Measurements from ENCODE around the gene FAM24A. TPM values are rescaled to one million over a fixed set of nuclear protein-coding genes. Genes with fewer than 3 reads are reported as not detected.

The FAM24A gene
- total RNA-seq, 2 experiments from 2014 or later = not detected

DNA sequence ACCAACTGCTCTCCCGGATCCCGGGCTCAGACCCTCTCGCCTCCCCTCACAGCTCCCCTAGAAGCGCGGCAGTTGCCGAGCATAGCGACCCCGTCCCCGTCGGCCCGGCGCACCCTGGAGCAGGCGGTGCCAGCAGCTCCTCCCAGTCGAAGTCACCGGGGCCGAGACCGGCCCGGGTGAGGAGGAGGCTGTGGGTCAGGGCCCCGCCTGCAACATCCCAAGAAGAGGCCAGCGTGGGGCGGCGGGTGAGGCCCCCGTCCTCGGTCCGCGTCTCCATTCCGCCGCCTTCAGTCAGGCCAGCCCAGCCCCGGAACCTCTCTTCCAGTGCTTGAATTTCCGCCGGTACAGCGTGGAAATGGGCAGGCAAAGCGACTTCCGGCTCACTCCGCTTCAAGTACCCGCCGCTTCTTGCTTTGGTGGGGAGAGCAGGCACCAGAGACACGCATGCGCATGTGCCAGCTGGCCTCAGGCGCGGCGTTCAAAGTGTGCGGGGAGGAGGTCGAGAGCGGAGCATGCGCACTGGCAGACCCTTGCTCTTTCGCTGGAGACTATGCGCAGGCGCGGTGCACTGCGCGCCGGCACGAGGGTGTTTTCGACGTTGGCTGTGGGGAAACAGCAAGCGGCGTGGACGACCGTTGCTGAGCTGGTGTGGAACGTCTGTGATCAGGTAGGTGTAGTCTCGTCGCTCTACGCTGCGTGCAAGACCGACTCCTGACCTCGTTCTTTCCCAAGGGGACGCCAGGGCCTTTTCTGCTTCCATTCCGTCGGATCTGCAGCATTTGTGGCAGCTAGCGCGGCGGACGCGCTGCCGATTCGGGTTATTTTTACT is 43.7 kb downstream of the FAM24A start, which contains the start of gene C10orf88:
Gene C10orf88, minus strand, starts transcription at position 326 of the 829 bp plus-strand sequence. Its CDS starts 49 bp downstream, at position 277.
- POLR2A ChIA-PET = interaction anchor here (0.6 to 5.0 kb wide), 9 partner anchors 17 to 200 kb away, joined by 3 to 37 read pairs (median 4); partner anchors contain the start of genes ACADSB, BUB3, FAM24B and IKZF5
- no peaks in the 10 kb centered on the region for H3K9me3 Mint-ChIP-seq
- peaks cover 40% of the 10 kb centered on the region for H3K4me1 Mint-ChIP-seq
- H3K4me3 Mint-ChIP-seq = peak within 1 kb of the TSS; percentile 86
- peaks cover 17% of the 10 kb centered on the region for H3K27me3 Mint-ChIP-seq
- CTCF ChIA-PET = interaction anchor here (1.1 to 5.2 kb wide), 2 partner anchors 13 to 26 kb away, joined by 3 to 25 read pairs; partner anchors contain the start of gene PSTK
- H3K27ac Mint-ChIP-seq = peak within 1 kb of the TSS; percentile 82
- peak; percentile 98 for DNase-seq
- H3K36me3 Mint-ChIP-seq (ENCODE audit: low read depth) = peaks cover 31% of the 10 kb centered on the region

DNA sequence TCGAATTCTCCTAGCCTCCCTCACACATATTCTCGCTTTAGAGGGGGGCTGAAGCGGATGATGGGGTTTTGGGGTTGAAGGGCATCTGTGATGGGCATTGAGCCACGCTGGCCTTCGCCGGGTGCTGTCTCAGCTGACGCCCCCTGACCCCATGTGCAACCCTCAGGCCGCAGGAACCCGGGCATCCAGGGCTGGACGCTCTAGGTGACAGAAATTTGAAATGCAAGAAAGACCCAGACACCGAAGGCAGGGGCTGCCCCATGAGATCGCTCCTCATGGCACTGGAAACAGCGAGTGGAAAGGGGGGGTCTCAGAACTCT is 44.3 kb downstream of the FAM24A start:
- Mint-ChIP-seq H3K4me1 (peaks cover 38% of the 10 kb centered on the region), H3K27me3 (peaks cover 17% of the 10 kb centered on the region), H3K4me3 (peak overlapping the region; percentile 86), H3K27ac (no peak overlapping the region), H3K9me3 (no peaks in the 10 kb centered on the region), H3K36me3 (ENCODE audit: low read depth) (peaks cover 26% of the 10 kb centered on the region)
- no peak for DNase-seq
- CTCF ChIA-PET = interaction anchor here (1.7 to 5.2 kb wide), 2 partner anchors 25 to 28 kb away, joined by 4 to 25 read pairs; partner anchors contain the start of gene PSTK
- POLR2A ChIA-PET = interaction anchor here (0.6 to 5.0 kb wide), 5 partner anchors 26 to 200 kb away, joined by 3 to 37 read pairs (median 5); partner anchors contain the start of genes ACADSB, BUB3, FAM24B and IKZF5

DNA sequence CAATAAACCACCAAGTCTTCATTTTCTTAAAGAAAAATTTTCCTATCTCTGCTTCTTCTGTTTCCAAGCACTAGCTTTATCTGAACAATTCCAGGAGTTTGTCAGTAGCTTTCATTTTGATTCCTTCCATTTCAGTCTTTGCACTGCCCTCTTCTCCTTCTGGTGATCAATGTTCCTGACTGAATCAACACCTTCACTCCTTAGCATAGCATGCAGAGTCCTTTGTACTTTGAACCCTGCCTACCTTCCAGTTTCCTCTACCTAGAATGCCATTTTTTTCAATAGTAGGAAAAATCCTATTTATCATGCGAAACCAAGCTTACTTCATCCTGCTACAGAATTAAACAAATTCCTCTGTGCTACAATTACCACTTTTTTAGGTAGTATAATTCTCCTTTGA is 45.5 kb downstream of the FAM24A start:
- ChIA-PET POLR2A (interaction anchor here (3.6 to 5.0 kb wide), 2 partner anchors 25 to 53 kb away, joined by 25 to 37 read pairs; partner anchors contain the start of genes ACADSB, IKZF5 and PSTK), CTCF (interaction anchor here (1.7 to 5.2 kb wide), 2 partner anchors 24 to 27 kb away, joined by 4 to 25 read pairs; partner anchors contain the start of gene PSTK)
- Mint-ChIP-seq H3K4me1 (peaks cover 32% of the 10 kb centered on the region), H3K4me3 (no peak overlapping the region), H3K9me3 (no peaks in the 10 kb centered on the region), H3K27ac (no peak overlapping the region), H3K36me3 (ENCODE audit: low read depth) (peaks cover 17% of the 10 kb centered on the region), H3K27me3 (peaks cover 17% of the 10 kb centered on the region)
- DNase-seq = no peak

DNA sequence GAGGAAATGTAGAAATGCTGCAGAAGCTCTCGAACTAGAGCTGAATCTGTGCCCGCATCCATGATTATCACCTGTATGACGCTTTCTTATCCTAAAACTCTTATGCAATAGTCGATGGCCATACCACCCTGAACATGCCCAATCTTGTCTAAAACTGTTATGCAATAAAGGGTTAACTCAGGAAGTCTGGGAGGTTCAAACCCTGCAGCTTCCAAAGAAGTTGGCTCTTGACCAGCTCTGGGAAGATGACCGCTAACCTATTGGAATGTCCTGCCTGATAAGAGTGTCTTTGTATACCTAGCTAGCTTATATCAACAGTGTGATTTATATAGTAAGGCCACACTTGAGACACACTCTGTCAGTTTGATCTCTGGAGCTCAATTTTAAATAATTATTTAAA is 47.1 kb downstream of the FAM24A start:
- Mint-ChIP-seq H3K9me3 (no peaks in the 10 kb centered on the region), H3K36me3 (ENCODE audit: low read depth) (peaks cover 12% of the 10 kb centered on the region), H3K4me1 (peaks cover 24% of the 10 kb centered on the region), H3K4me3 (no peak overlapping the region), H3K27ac (no peak overlapping the region), H3K27me3 (peaks cover 20% of the 10 kb centered on the region)
- ChIA-PET CTCF (interaction anchor here (5.2 kb wide), 1 partner anchor 23 kb away, joined by 25 read pairs; the partner anchor contains the start of gene PSTK), POLR2A (interaction anchor here (5.0 kb wide), 1 partner anchor 23 kb away, joined by 37 read pairs; the partner anchor contains the start of gene PSTK)
- no peak for DNase-seq

DNA sequence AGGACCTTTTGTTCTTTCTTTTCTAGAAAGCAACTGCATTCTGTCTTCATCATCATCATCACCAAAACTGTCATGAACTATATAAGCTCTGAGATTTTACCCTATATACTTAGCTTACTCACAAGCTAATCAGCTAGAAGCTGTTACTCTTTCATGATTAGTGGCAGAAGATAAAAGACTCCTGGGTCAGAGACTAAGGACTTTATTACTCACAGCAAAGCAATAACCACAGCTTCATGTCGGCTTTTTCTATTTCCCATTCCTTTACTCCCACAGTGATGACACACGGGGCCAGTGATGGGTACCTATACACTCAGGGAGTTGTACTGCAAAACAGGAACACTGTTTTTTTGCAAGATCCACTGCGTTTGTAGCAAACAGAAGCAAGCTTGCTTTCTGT is 52.0 kb downstream of the FAM24A start:
- ChIA-PET POLR2A (no interaction called here), CTCF (interaction anchor here (0.8 kb wide), 1 partner anchor 17 kb away, joined by 3 read pairs; no protein-coding TSS in a partner anchor)
- Mint-ChIP-seq H3K36me3 (ENCODE audit: low read depth) (peaks cover 2% of the 10 kb centered on the region), H3K4me3 (no peak overlapping the region), H3K27ac (no peak overlapping the region), H3K27me3 (peaks cover 14% of the 10 kb centered on the region), H3K9me3 (peaks cover 17% of the 10 kb centered on the region), H3K4me1 (no peaks in the 10 kb centered on the region)
- DNase-seq = no peak

Other genes starting within 250 kb of the FAM24A start
- not detected for gene C10orf120, start 210.8 kb upstream of the FAM24A start, total RNA-seq
- 1 to 10 TPM; 1.8 to 2.1 TPM for gene CUZD1, start 64.8 kb upstream of the FAM24A start, total RNA-seq
- gene FAM24B, start 31.0 kb upstream of the FAM24A start, total RNA-seq = 10 to 100 TPM; 11.5 to 12.5 TPM
- gene C10orf88, start 43.6 kb downstream of the FAM24A start, total RNA-seq = 10 to 100 TPM; 12.6 to 15.1 TPM
- 1 to 10 TPM; 2.6 to 3.8 TPM for gene PSTK, start 69.8 kb downstream of the FAM24A start, total RNA-seq
- gene IKZF5, start 98.2 kb downstream of the FAM24A start, total RNA-seq = 10 to 100 TPM; 16.6 to 18.5 TPM
- gene ACADSB, start 98.4 kb downstream of the FAM24A start, total RNA-seq = 10 to 100 TPM; 21.2 to 21.7 TPM
- gene HMX3, start 225.4 kb downstream of the FAM24A start, total RNA-seq = not detected
- gene HMX2, start 237.5 kb downstream of the FAM24A start, total RNA-seq = not detected
- gene BUB3, start 243.8 kb downstream of the FAM24A start, total RNA-seq = 100 to 1,000 TPM; 266 to 275 TPM